ENCODE measurements around the gene TOR1AIP2.

Gene TOR1AIP2

DNA sequence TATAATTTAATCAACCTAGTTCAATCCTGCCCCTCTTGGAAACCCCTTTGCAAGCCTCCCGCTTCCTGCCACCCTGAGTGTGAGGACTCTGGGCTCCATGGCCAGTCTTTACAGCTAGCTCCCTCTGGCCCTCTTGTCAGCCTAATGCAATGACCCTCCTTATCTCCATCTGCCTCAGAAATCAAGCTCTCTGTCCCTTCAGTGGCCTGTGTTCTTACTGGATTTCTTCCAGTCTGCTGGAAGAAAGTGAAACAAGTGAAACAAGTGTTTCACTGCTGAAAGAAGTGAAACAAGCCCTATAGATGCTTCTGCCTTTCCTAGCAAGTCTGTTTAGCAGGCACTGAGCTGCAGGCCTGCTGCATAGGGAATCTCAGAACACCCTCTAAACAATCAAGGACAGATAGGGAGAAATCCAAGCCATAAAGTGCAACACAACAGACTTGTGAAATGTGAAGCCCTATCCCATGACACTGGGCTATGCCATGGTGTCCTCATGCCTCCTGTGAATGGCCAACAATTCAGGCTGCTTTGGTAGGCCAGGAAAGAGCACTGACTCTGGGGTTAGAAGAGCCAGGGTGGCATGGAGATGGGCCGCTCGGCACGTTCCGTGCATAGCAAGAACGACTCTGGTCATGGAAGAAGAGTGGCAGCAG lies 78.6 kb downstream of the TOR1AIP2 start:
- no peaks in the 10 kb centered on the region for H3K36me3 ChIP-seq
- no peak for TF ChIP-seq Cebpa-rat (IDR thresholded peaks at IDR 0.05)
- no peaks in the 10 kb centered on the region for H3K9me3 ChIP-seq
- no peak overlapping the region for H3K9ac ChIP-seq
- no peak overlapping the region for H3K27ac ChIP-seq
- H3K4me3 ChIP-seq = no peak overlapping the region
- H3K4me1 ChIP-seq = peaks cover 11% of the 10 kb centered on the region
- no peaks in the 10 kb centered on the region for H4K20me1 ChIP-seq
- no peak overlapping the region for H3K4me2 ChIP-seq
- H3K27me3 ChIP-seq = no peaks in the 10 kb centered on the region

DNA sequence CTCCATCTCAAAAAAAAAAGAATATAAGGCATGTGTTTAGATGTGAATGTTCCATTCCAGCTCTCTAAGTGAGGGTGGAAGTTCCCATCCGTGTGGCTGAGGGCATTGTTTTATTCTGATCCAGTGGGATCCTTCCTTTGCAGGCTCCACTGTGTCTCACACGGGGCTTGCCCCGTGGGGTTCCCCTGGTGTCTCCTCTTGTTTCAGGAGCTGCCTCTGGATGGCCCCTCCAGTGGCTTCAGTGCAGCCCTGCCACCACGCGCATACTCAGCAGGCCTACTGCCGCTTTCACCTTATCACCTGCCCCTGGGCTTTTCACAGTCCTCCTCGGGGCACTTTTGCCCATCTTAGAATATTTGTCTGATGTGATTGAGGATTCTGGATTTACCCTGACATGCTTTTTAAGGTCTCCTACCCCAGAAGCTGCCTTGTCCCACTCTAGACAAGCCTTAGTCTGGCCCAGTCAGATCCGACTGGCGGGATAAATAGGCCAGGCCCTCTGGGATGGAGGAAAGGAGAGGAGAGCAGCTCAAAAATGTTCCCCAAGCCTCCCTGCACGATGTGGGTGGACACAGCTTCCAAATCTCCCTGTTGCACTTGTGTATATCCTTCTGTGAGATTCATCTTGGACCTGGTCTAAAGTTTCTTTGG lies 79.3 kb downstream of the TOR1AIP2 start:
- Histone ChIP-seq H4K20me1 (no peaks in the 10 kb centered on the region), H3K4me2 (no peak overlapping the region), H3K4me3 (no peak overlapping the region), H3K27me3 (no peaks in the 10 kb centered on the region), H3K4me1 (peaks cover 7% of the 10 kb centered on the region), H3K36me3 (no peaks in the 10 kb centered on the region), H3K27ac (no peak overlapping the region), H3K9ac (no peak overlapping the region), H3K9me3 (no peaks in the 10 kb centered on the region)
- no peak for TF ChIP-seq Cebpa-rat (IDR thresholded peaks at IDR 0.05)

DNA sequence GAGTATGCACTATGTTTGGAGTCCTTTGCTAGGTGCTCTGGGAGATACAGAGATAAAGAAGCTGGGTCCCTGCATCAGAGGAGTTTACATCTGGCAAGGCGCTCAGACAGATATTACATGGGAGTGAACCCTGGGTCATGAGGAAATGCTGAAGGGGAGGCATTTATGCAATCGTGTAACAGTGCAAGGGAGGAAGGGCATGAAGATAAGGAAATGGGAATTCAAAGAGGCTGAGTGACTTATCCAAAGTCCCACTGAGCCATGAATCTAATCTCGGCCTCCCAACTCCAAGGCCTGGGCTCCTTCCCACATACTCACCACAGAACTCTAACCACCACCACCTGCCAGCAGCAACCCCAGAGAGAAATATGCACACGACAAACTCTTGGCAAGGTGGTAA lies 82.9 kb downstream of the TOR1AIP2 start:
- Histone ChIP-seq H3K27me3 (no peaks in the 10 kb centered on the region), H3K4me1 (no peaks in the 10 kb centered on the region), H3K4me3 (no peak overlapping the region), H3K36me3 (no peaks in the 10 kb centered on the region), H3K4me2 (no peak overlapping the region), H3K9ac (no peak overlapping the region), H3K9me3 (no peaks in the 10 kb centered on the region), H3K27ac (no peak overlapping the region), H4K20me1 (no peaks in the 10 kb centered on the region)
- TF ChIP-seq Cebpa-rat (IDR thresholded peaks at IDR 0.05) = no peak

DNA sequence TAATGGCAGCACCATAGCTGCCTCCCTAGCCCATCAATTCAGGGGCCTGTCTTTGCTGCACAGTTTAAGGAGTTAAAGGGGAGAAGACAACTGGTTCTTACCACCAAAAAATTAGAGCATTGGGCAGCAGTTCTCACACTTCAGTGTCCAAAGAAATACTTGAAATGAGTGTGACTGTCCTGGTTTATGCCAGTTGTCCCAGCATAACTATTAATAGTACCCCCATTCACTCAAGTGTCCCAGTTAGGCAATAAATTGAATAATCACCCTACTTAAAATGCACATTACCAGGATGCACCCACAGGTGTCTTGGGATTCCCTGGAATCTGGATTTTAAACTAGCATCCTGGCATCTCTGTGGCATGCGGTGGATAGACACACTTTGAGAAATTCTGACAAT lies 83.5 kb downstream of the TOR1AIP2 start:
- Histone ChIP-seq H4K20me1 (no peaks in the 10 kb centered on the region), H3K4me3 (no peak overlapping the region), H3K27ac (no peak overlapping the region), H3K9me3 (no peaks in the 10 kb centered on the region), H3K9ac (no peak overlapping the region), H3K4me2 (no peak overlapping the region), H3K4me1 (no peaks in the 10 kb centered on the region), H3K27me3 (no peaks in the 10 kb centered on the region), H3K36me3 (no peaks in the 10 kb centered on the region)
- TF ChIP-seq Cebpa-rat (IDR thresholded peaks at IDR 0.05) = no peak

DNA sequence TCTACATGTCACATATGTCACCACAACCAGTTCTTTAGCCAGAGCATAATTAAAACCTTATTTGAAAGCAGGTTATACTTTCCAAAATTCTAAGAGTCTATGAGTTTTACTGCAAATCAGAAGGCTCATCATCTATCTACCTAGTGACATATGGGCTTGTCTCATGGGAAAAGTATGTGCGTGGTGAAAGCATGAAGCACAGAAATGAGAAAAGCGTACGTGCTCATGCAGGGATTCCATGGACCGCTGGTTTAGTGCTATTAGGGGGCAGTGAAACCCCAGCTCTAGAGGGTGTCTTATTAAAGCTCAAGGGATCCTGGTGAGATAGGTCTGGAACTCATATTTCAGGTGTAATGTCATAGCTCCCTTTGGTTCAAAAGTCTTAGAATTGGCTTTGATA lies 84.3 kb downstream of the TOR1AIP2 start:
- H3K27ac ChIP-seq = no peak overlapping the region
- no peaks in the 10 kb centered on the region for H3K27me3 ChIP-seq
- H3K4me2 ChIP-seq = no peak overlapping the region
- no peak for TF ChIP-seq Cebpa-rat (IDR thresholded peaks at IDR 0.05)
- H3K9ac ChIP-seq = no peak overlapping the region
- H3K9me3 ChIP-seq = no peaks in the 10 kb centered on the region
- no peaks in the 10 kb centered on the region for H3K36me3 ChIP-seq
- no peaks in the 10 kb centered on the region for H3K4me1 ChIP-seq
- no peak overlapping the region for H3K4me3 ChIP-seq
- no peaks in the 10 kb centered on the region for H4K20me1 ChIP-seq

Data from BLaER1 (cell line).